Left forelimb (tissue), 1 donor: ENCODE results near the gene PDPK1.
"Not testable (repeated sequence)": the region's sequence is repeated elsewhere in the genome, so short reads cannot be mapped to it uniquely, and the experiment has no call there.

ENCODE experiments used
- DNase-seq: peaks from one replicate; pipeline ENCODE4 v3.0.0-alpha.2; 2018; ENCODE audit warnings: low spot score

Gene PDPK1

DNA sequence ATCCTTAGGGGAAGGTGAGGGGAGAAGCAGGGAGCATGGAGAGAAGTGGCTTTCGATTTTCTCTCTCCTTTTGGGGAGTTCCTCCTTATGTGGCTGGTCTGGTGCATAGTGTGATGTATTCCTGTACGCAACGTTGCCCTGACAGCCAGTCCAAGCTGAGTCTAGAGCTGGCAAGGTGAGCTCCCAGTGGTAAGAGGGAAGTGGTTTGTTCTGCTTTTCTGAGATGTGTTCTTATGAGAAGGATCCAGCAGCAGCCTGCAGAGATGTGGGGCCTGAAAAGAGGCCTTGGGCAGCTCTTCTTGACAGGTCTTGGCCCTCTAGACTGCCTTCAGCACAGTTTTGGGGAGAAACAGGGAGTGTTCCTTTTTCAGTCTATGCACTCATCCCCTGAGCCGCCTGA is 3.1 kb downstream of the PDPK1 start:
- not testable (repeated sequence) for DNase-seq

DNA sequence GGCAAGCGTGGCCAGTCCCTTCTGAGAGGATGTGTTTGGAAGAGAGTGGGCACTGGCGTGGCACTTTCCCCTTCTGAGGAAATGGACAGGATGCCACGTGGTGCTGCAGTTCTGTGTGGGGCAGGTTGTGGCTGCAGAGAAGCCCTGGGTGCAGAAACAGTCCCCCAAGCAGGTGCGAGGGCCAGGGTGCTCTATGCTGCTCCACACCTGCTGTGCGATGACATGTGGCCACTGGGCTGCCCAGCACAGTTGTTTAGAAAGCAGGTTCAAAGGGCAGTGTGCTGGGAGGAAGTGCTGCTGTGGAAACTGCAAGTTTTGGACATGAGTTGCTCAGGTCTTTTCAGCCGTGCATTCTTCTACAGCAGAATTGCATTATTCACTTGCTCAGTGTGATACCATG is 3.6 kb downstream of the PDPK1 start:
- not testable (repeated sequence) for DNase-seq

DNA sequence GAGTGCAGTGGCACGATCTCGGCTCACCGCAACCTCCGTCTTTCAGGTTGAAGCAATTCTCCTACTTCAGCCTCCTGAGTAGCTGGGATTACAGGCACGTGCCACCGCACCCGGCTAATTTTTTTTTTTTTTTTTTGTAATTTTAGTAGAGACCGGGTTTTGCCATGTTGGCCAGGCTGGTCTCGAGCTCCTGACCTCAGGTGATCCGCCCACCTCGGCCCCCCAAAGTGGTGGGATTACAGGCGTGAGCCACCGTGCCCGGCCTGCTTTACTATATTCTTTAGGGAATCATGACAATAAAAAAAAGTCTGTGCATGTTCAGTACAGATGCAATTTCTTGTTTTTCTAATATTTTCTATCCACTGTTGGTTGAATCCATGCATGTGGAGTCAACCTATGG is 6.0 kb downstream of the PDPK1 start:
- DNase-seq = not testable (repeated sequence)

DNA sequence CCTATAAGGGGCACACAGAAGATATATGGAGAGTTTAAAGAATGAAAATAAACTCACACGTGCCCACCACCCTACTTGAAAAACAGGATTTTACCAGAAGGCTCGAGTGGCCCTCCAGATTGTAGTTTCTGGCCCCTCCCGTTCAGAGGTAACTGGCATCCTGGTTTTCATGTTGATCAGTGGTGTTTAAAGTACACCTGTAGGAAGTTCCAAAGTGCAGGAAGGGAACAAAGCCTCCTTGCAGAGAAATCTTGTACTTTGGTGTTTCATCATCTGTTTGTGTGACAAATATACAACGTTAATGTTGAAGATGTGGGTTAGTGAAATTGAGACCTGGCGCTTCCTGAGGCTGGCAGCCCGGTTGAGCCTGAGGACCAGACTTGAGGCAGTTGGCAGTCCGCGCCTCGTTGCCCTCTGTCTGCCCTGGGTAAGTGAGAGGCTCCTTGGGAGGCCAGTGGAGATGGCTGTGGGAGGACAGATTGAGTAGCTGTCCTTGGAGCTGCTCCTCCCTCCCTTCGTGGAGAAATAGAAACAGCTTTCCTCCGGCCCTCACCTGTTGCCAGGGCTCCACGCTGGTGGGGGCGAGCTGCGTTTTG is 12.6 kb downstream of the PDPK1 start:
- DNase-seq = not testable (repeated sequence)

DNA sequence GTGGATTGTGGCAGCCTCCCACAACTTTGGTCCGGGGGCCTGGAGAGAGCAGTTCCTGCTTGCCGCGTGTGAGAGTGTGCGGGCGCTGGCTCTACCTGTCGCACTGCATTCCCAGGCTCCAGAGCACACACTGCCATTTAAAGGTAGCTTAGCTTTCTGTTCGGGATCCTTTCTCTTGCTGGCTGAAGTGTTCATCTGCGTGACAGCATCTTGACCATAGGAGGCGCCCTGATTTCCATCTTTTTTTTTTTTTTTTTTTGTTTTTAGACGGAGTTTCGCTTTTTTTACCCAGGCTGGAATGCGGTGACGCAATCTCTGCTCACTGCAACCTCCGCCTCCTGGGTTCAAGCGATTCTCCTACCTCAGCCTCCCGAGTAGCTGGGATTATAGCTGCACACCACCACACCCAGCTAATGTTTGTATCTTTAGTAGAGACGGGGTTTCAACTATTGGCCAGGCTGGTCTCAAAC is 13.6 kb downstream of the PDPK1 start:
- not testable (repeated sequence) for DNase-seq

DNA sequence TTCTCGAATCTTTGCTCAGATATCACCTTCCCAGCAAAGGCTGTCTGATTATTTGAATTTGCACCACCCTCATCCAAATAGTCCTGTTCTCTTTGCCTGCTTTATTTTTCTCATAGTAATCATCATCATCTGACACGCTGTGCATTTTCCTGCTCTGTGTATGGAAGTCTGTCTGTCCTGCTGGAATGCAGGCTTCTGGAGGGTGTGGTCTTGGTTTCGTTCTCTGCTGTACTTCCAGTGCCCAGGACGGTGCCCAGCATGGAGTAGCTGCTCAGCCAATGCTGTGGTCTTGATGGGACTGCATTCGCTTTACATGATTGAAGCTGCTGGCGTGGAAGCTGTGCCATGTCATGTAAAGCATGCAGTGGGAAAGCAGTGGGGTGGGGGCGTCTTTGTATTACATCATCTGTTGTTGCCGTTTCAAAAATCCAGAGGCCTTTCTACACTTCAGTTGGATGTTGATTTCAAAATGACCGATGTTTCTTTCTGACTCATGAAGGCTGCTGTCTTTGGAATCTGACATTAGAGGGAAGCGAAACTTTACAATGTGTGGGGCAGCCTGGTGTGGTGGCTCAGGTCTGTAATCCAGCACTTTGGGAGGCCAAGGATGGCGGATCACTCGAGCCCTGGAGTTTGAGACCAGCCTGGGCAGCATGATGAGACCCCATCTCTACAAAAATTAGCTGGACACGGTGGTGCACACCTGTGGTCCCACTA is 17.0 kb downstream of the PDPK1 start:
- not testable (repeated sequence) for DNase-seq

DNA sequence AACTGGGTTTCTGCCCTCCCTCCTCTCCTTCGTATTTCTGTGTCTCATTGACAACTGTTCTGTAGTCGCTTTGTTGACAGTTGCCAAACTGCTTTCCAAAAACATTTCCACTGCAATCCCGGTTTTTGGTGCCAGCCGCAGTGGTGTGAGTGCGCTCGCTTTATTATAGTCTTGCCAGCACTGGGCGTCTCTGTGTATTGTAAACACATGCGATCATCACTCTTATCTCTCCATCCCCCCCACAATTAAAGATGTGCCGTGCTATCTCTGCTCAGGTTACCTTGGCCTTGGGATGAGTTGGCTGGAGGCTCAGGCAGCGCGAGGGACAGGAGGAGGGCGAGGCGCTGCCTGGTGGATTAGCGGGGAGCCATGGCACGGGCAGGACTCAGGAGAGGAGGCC is 19.3 kb downstream of the PDPK1 start:
- DNase-seq = not testable (repeated sequence)

DNA sequence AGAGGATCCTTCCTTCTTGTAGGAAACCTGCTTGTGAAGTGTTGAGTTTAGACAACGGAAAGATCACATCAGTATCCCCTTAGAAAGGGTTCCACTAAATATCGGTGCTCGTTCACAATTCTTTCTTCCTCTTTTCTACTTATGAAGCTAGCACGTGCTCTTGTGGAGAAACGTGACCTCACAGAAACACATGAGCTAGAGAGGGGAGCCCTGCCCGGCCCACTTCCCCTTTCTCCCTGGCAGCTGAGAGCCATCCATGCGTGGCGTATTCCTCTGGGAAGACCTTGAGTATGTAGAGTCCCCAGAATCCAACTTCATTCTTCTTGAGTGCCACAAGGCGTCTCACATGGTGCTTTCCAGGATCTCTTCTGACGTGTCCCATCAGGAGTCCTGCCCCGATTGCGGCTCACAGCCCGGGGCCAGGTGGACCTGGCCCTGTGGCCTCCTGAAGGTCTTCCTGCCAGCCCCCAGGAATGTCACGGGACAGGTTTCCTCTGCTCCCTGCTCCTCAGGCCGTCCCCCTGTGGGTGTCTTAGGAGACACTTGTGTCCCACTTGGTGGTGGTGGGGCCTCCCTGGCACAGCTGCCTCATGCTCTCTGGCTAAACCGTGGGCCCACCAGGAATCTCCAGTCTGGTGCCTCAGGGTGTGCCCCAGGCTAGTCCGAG is 22.4 kb downstream of the PDPK1 start:
- DNase-seq = not testable (repeated sequence)

DNA sequence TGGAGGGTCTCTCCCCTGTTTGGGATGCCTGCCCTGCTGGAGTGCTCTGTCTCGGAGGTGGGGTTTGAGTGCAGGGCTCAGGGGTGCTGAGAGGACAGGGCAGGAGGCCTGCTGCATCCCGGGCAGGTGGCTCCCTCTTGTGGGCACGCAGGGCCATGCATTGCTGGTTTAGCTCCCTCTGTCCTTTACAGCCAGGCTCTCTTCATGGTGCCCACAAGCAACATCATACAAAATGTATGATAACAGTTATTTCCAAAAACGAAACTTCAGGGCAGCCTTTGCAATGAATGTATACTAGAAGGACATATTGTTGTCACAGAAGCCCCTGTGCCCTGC is 22.9 kb downstream of the PDPK1 start:
- not testable (repeated sequence) for DNase-seq

DNA sequence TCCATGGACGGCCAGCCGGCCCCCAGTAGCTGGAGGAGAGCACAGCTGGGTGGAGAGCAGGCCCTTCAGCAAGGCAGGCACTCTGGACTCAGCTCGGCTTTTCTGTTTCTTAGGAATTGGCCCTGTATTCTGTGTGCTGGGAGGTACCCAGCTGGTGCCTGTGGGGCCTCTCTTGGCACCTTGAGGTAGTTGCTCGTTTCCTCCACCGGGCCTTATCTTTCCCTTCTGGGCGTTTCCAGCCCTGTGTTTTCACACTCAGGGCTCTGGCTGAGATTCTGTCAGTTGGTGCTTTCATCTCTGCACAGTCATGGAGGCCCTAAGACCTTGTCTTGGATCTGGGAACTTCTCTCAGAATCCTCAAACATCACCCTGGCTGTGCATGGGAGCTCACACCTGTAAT is 29.7 kb downstream of the PDPK1 start:
- not testable (repeated sequence) for DNase-seq

DNA sequence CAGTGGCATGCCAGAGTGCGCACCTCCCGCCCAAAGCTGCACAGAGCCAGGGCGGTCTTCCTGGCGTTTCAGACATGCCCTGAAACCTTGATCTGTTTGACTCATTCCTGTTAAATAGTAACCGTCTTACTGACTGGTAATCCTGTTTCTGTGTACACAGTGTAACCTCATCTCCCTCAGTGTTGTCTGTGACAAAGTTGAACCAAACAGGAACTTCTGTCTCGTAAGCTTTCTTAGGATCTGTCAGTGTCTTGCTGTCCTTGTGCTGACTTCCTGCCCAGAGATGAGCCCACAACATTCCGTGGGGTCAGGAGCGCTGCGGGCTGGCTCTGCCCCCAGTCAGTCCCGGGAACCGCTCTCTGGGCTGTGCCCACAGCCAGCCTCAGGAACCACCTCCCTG is 30.8 kb downstream of the PDPK1 start:
- not testable (repeated sequence) for DNase-seq

DNA sequence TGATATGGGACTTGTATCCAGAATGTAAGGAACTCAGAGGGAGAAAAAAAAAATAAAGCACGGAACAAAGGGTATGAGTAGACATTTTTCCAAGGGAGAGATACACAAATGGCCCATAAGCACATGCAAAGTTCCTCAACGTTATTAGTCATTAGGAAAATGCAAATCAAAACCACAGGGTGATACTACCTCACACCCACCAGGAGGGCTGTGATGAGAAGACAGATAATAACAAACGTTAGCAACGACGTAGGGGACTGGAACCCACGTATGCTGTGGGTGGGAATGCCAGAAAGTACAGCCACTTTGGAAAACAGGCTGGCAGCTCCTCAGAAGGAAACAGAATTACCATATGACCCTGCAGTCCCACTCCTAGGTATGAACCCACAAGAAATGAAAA is 34.9 kb downstream of the PDPK1 start:
- DNase-seq = not testable (repeated sequence)

DNA sequence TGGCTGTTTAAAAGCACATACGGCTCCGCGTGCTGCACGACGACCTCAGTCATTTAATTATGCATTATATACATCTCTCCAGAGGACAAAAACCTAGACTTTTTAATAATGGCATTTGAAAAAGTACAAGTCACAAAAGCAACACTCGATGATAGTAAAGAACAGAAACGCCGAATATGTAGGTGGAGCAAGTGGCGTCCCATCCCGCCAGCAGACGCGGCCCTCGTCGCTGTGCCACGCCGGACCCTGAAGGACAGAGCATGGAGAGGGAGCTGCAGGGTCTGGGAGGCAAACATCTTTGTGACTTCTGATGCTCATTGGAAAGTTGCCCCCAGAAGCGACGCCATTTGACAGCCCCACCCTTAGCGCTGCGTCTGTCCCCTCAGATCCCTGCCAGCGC is 38.0 kb downstream of the PDPK1 start:
- DNase-seq = not testable (repeated sequence)

DNA sequence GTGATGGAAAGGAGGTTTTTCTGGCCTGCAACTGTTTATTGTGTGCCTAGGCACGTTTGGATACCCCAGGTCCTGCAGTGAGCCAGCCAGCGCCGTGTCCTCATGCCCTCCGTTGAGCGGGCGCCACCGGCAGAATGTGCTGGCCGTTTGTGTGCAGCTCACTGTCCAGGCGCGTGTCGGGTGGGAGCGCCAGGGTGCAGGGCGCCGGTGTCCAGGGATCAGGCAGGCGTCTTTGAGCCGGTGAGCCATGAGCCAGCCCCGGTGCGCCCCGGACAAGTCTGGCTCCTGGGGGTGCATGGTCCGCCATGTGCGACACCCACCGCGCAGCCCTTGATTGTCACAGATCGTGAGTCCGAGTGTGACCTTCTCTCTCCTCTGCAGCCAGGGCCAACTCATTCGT is 39.2 kb downstream of the PDPK1 start:
- not testable (repeated sequence) for DNase-seq

DNA sequence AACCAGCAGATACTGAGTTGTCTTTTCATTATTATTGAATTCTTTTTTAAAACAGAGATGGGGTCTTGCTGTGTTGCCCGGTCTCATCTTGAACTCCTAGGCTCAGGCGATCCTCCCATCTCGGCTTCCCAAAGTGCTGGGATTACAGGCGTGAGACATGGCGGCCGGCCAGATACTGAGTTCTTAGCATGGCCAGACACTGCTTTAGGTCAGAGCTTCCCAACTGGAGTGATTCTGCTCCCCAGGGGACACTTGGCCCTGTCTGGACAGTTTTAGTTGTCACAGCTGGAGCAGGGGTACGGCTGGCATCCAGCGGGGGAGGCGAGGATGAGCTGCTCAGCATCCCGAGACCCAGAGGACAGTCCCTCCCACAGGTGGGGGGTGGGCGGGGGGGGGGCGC is 41.1 kb downstream of the PDPK1 start:
- DNase-seq = not testable (repeated sequence)

DNA sequence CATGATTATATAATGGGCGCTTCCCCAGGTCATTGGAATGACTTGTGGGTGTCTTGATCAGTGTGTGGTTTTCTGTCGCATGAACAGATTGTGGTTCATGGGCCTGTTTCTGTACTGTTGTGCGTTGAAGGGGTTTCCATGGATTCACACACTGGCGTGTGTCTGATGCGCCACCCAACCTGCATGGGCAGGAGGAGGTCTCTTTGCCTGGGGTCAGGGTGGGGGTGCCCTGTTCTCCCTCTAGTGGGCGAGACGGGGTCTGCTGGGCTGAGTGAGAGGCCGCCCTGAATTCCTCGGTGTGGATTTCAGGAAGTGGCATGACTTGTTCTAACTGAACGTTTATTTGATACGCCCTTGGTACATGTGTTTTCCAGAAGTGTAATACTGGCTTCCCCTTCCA is 42.3 kb downstream of the PDPK1 start:
- not testable (repeated sequence) for DNase-seq

DNA sequence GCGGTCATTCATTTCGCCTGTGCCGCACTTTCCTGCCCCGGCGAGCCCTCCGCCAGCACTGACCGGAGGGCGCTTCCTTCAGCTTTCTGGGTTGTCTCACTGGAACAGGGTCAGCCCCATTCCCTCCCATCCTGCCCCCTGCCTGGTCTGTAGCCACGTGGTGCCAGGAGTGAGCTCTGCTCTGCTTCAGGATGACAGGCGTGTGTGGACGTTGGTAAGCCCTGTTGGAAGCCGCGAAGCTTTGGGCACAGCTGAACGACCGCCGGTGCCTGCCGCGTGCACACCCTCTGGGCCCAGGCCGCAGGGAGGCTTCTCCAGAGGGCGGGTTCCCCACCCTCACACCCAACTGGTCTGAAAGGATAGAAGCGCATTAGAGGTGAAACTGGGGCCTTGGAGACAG is 43.0 kb downstream of the PDPK1 start:
- not testable (repeated sequence) for DNase-seq

DNA sequence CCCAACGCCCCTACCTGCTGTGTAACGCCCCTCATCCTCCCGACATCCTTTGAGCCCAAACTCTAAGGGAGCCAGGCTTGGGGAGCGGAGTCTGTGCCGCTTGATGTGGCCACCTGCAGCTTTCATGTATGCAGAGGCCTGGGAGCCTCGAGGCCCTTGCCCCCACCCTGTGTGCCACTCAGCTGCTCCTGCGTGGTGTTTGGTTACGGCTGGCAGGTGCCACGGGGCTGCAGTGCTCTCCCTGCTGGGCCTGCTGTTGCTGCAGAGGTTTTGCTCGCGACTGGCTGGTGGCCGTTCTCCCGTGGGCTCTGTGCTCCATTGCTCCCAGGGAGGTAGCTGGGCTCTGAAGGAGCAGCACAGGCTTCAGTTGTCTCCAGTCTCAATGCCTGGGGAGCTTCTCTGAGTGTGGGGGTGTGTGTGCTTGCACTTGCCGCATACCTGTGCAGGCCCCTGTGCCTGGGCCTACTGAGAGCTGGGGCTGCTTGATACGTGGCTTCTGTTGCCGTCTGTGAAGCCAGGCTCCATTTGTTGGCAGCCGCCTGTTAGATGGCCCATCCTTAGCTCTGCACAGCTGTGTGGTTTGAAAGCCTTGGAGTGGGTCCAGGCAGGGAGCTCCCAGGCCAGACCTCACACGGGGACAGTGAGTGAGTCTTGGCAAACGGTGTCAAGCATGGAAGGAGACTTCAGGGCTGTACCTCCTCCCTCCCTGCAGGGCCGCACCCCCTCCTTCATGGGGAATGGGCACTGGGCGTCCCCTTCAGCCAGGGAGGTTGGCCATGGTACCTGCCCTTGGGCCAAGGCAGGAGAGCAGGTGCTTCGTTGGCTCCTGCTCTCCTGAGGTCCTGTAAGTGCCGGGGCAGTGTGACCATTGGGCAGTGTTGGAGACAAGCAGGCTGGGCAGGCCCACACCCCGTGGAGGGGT is 47.2 kb downstream of the PDPK1 start:
- peak; percentile 77 for DNase-seq

DNA sequence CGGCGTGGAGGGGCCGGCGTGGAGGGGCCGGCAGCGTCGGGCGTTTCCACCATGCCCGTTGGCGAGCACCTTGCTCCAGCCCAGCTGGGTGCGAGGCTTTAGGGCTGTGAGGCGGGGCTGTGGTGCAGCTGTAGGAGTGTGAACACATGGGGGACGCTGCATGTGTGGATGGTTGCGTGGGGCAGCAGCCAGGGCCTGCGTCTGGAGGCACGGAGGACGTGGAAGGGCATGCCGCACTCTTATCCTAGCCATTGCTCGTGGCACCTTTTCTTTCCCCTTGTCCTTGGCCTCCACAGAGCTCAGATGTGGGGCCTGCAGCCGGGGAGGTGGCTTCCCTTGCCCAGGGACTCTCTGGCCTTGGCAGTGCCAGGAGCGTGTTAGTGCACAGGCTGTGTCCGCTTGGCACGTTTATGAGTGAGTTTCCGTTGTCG is 47.8 kb downstream of the PDPK1 start:
- no peak for DNase-seq

DNA sequence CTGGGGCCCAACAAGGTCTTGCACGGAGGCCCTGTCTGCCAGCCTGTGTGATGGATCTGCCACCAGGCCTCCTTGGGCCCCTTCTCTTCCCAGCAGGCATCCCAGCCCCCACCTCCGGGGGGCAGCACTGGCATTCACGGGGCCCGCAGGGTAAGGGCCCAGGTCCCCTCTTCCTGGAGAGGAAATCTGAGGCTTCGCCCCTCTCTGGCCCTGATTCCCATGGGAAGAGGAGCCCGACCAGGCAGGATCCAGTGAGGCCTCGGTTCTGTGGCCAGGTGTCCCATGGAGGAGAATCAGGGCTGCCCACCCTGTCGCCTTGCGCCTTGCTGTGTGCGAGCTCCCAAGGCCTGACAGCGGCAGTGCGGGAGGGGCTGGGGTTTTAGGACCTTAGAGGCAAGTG is 48.4 kb downstream of the PDPK1 start:
- no peak for DNase-seq

DNA sequence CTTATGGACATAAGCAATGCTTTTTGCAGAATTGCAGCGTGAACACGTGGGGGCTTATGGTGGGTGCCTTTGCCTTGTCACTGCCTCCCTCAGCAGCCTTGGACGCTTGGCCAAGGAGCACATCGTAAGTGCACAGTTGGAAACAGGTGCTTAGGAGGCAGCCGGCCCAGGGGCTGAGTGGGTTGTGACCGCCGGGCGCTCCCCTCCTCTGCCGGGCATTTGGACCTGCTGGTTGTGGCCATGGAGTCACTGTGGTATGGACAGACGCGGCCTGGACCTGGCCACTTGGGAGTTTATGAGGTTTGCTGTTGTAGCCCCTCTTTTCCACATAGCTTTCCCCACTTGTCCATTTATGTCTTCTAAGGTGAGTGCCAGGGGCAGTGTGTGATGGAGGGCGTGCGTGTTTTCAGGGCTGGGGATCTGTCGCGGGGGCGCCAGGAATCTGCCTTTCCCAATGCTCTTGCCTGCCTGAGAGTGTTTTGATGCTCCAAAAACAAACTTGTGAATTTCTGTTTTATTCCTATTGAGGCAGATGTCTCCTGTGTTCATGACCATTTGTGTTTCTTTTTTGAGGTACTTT is 49.2 kb downstream of the PDPK1 start:
- DNase-seq = no peak
